GM12878 (cell line): ENCODE results near the gene KCND2. TPM values are rescaled to one million over a fixed set of nuclear protein-coding genes. Genes with fewer than 3 reads are reported as not detected.

Experiments used
- ATAC-seq: fragments of 200-7000 bp; cut with Tn5 transposase; 3 replicates; pipeline ENCODE4 v1.9.1; 2020; ENCODE audit warnings: mild to moderate bottlenecking, moderate library complexity
- BruUV-seq: library from RNA; stranded (reverse); fragments of 400-500 nt; replicated peaks from 2 replicates; lab custom pipeline; 2021; lab: Mats Ljungman, UMichigan
- CTCF ChIA-PET: fragments of 300-600 bp; sonication (Branson Sonifier 250); formaldehyde crosslinking; extraction: SDS; loops from one replicate; lab custom pipeline; 2021; ENCODE audit warnings: inconsistent platforms; lab: Yijun Ruan, JAX
- POLR2A ChIA-PET: fragments of 350-600 bp; formaldehyde crosslinking; extraction: SDS; loops from one replicate; lab custom pipeline; 2021; ENCODE audit warnings: inconsistent platforms; lab: Charles Lee
- RAD21 ChIA-PET: fragments of 300-600 bp; sonication (Branson Sonifier 250); formaldehyde crosslinking; loops from one replicate; lab custom pipeline; 2023; ENCODE audit warnings: antibody characterized with exemption; ENCODE audit not compliant: unreplicated experiment; lab: Charles Lee
- SMC1A ChIA-PET: fragments of 300-600 bp; sonication (Branson Sonifier 250); formaldehyde crosslinking; loops from one replicate; lab custom pipeline; 2023; ENCODE audit not compliant: unreplicated experiment, uncharacterized antibody; lab: Charles Lee
- DNase-seq: peaks from one replicate; pipeline ENCODE4 v3.0.0-alpha.2; 2011; ENCODE audit warnings: low read depth, low spot score
- FAIRE-seq: peaks from 3 replicates; lab custom pipeline; 2011; peaks lifted over from hg19 to GRCh38; lab: Jason Lieb, UNC
- H2AFZ ChIP-seq: 2 replicates; pipeline ENCODE4 v1.6.0; 2011; ENCODE audit warnings: low read depth, low read length, control low read depth; ENCODE audit not compliant: control insufficient read depth
- H3K27ac ChIP-seq: 2 replicates; pipeline ENCODE4 v1.5.1; 2011; ENCODE audit warnings: control low read depth; ENCODE audit not compliant: control insufficient read depth, insufficient read depth
- H3K27me3 ChIP-seq, 2 experiments: replicated peaks in 1 of 2; 2 replicates each; pipeline versions ENCODE4 v1.6.0 to v1.6.1; 2011; ENCODE audit warnings: low read length in 1 of 2; ENCODE audit not compliant: control insufficient read depth in 2 of 2, insufficient read depth in 2 of 2
- H3K36me3 ChIP-seq, 2 experiments: 2 replicates each; pipeline ENCODE4 v1.5.1; 2011; ENCODE audit warnings: low read length in 1 of 2; ENCODE audit not compliant: control insufficient read depth in 2 of 2, insufficient read depth in 2 of 2
- H3K4me1 ChIP-seq: 2 replicates; pipeline ENCODE4 v1.6.1; 2011; ENCODE audit warnings: mild to moderate bottlenecking, low read length, moderate library complexity, mixed read lengths; ENCODE audit not compliant: control insufficient read depth, insufficient read depth
- H3K4me2 ChIP-seq: 2 replicates; pipeline ENCODE4 v1.6.0; 2011; ENCODE audit warnings: control low read depth; ENCODE audit not compliant: control insufficient read depth, insufficient read depth
- H3K4me3 ChIP-seq: fragments of 200-600 bp; sonication (generic); 2 replicates; pipeline ENCODE4 v1.5.1; 2016
- H3K79me2 ChIP-seq: 2 replicates; pipeline ENCODE4 v1.6.0; 2011; ENCODE audit warnings: low read length; ENCODE audit not compliant: control insufficient read depth, insufficient read depth
- H3K9ac ChIP-seq: 2 replicates; pipeline ENCODE4 v1.8.0; 2011; ENCODE audit warnings: low read length, control low read depth, mixed read lengths; ENCODE audit not compliant: control insufficient read depth, insufficient read depth
- H3K9me3 ChIP-seq: replicated peaks from 3 replicates; pipeline ENCODE4 v1.5.1; 2011; ENCODE audit warnings: mild to moderate bottlenecking, low read length; ENCODE audit not compliant: control insufficient read depth, insufficient read depth
- H4K20me1 ChIP-seq: 2 replicates; pipeline ENCODE4 v1.6.0; 2011; ENCODE audit not compliant: control insufficient read depth, insufficient read depth
- CBX3 ChIP-seq: fragments of 200-600 bp; sonication (generic); IDR thresholded peaks from 2 replicates; pipeline ENCODE4 v1.6.1; 2016; ENCODE audit warnings: low read depth, borderline replicate concordance
- CTCF ChIP-seq, 3 experiments: IDR thresholded peaks in 2 of 3; conservative IDR thresholded peaks in 1 of 3; 2 replicates each; pipeline ENCODE4 v1.5.1; 2011; ENCODE audit warnings: low read depth in 3 of 3, low read length in 3 of 3, mild to moderate bottlenecking in 3 of 3, control low read depth in 2 of 3, moderate library complexity in 2 of 3, inconsistent platforms in 1 of 3, mixed read lengths in 1 of 3; ENCODE audit not compliant: control insufficient read depth in 2 of 3, insufficient read depth in 1 of 3; ENCODE audit errors: extremely low read depth in 1 of 3
- FOXK2 ChIP-seq: fragments of 450-650 bp; IDR thresholded peaks from 2 replicates; pipeline ENCODE4 v1.6.1; 2017; ENCODE audit warnings: mild to moderate bottlenecking, moderate library complexity
- MLLT1 ChIP-seq: fragments of 450-650 bp; IDR thresholded peaks from 2 replicates; pipeline ENCODE4 v1.6.1; 2016; ENCODE audit warnings: mild to moderate bottlenecking
- PBX3 ChIP-seq: IDR thresholded peaks from 2 replicates; pipeline ENCODE4 v1.6.1; 2011; ENCODE audit warnings: mild to moderate bottlenecking, low read depth, low read length, moderate library complexity; ENCODE audit not compliant: insufficient replicate concordance
- SREBF2 ChIP-seq: IDR thresholded peaks from 2 replicates; pipeline ENCODE4 v1.6.1; 2012; ENCODE audit warnings: mild to moderate bottlenecking, low read length
- ZBED1 ChIP-seq: IDR thresholded peaks from 2 replicates; pipeline ENCODE4 v1.6.1; 2016; ENCODE audit warnings: borderline replicate concordance
- WGBS: methylation state at CpG from one replicate; pipeline ENCODE4 v1.1.6; 2016; ENCODE audit warnings: low lambda C conversion rate; ENCODE audit not compliant: insufficient replicate concordance, insufficient coverage; ENCODE audit errors: missing lambda C conversion rate; 5-methylcytosine and 5-hydroxymethylcytosine counted together
- in situ Hi-C: fragments of 300-500 bp; cut with MboI; formaldehyde crosslinking; loops from 9 replicates; pipeline ENCODE4 v1.14.3; 2018; ENCODE audit warnings: mixed read lengths
- intact Hi-C: fragments of 100-400 bp; cut with micrococcal nuclease; formaldehyde crosslinking; loops from one replicate; pipeline ENCODE4 v1.14.2; 2022; ENCODE audit not compliant: unreplicated experiment
- polyA plus RNA-seq, 11 experiments: library from polyadenylated mRNA; depleted of rRNA in 4 of 11; unstranded in 6 of 11; stranded (reverse) in 5 of 11; fragments of >200 nt; fragmentation: Nextera tagmentation in 4 of 11; fragmentation: Illumina TruSeq in 1 of 11; extraction: Ambion mirVana in 4 of 11; extraction: Trizol in 1 of 11; gene quantifications; 1 replicate in 1 of 11; 2 replicates in 10 of 11; pipeline versions ENCODE4 v1.2.1 to v1.2.3, GENCODE V29; 2011 to 2016; ENCODE audit warnings: inconsistent platforms in 2 of 11, missing spikeins in 2 of 11, low read depth in 1 of 11
- total RNA-seq, 4 experiments: library from RNA; depleted of rRNA in 3 of 4; stranded (reverse); fragments of >200 nt in 3 of 4; fragmentation: Illumina TruSeq in 1 of 4; extraction: Trizol in 1 of 4; gene quantifications; 2 replicates each; pipeline versions ENCODE4 v1.2.1 to v1.2.3, GENCODE V29; 2013 to 2021
- TF ChIP-seq, protein P1 (sequence below): IDR thresholded peaks from 2 replicates; pipeline ENCODE4 v1.6.1; 2011; ENCODE audit warnings: low read depth, low read length, improper control_type of control experiment, borderline replicate concordance
- TF ChIP-seq, protein P2 (sequence below): IDR thresholded peaks from 2 replicates; pipeline ENCODE4 v1.6.1; 2011; ENCODE audit warnings: low read depth, mild to moderate bottlenecking, low read length, moderate library complexity, borderline replicate concordance; ENCODE audit errors: extremely low read depth

KCND2 gene
- total and polyA plus RNA-seq, 10 of the 15 experiments (the other 5 are each of a cell fraction or from before 2014, with no cell fraction given): 3.6 to 22.3 (median 6.3) TPM

- H3K9ac ChIP-seq: no peak overlapping the region
- POLR2A ChIA-PET: no interaction called here
- no peak overlapping the region for H2AFZ ChIP-seq
- BruUV-seq: no TSS peak
- no peak overlapping the region for H3K4me3 ChIP-seq
- no peaks in the 10 kb centered on the region for H3K27me3 ChIP-seq
- intact Hi-C loops: no loop called here
- no peaks in the 10 kb centered on the region for H3K4me1 ChIP-seq
- no peaks in the 10 kb centered on the region for H3K79me2 ChIP-seq
- H3K36me3 ChIP-seq: no peaks in the 10 kb centered on the region
- RAD21 ChIA-PET: no interaction called here
- TF ChIP-seq CTCF (IDR thresholded peaks at IDR 0.05 in 2 of 3, conservative IDR thresholded peaks at IDR 0.05 in 1 of 3; ENCODE audit: control insufficient read depth in 2 of 3, extremely low read depth in 1 of 3, insufficient read depth in 1 of 3, low read depth in 3 of 3, low read length in 3 of 3) (no peak), FOXK2 (no peak), ZBED1 (no peak), PBX3 (no peak), MLLT1 (no peak), SREBF2 (no peak), CBX3 (no peak)
- TF ChIP-seq, protein P1, sequence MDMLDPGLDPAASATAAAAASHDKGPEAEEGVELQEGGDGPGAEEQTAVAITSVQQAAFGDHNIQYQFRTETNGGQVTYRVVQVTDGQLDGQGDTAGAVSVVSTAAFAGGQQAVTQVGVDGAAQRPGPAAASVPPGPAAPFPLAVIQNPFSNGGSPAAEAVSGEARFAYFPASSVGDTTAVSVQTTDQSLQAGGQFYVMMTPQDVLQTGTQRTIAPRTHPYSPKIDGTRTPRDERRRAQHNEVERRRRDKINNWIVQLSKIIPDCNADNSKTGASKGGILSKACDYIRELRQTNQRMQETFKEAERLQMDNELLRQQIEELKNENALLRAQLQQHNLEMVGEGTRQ: no peak
- TF ChIP-seq, protein P2, sequence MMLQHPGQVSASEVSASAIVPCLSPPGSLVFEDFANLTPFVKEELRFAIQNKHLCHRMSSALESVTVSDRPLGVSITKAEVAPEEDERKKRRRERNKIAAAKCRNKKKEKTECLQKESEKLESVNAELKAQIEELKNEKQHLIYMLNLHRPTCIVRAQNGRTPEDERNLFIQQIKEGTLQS: no peak
- TF ChIP-seq, all 136 proteins: peak for 0
- Histone ChIP-seq H3K4me2 (no peak overlapping the region), H4K20me1 (no peaks in the 10 kb centered on the region), H3K27ac (no peak overlapping the region), H3K9me3 (no peaks in the 10 kb centered on the region; the same call in 2 of the 3 replicates)
- DNase-seq (no peak), ATAC-seq (no peak), FAIRE-seq (no peak)
- SMC1A ChIA-PET: interaction anchor here (0.7 to 1.8 kb wide), 4 partner anchors 8 to 22 kb away, joined by 3 to 8 read pairs (median 4); no protein-coding TSS in a partner anchor
- WGBS: 20% methylated on average over 2 of the region's 2 CpGs
- in situ Hi-C loops: no loop called here
- CTCF ChIA-PET: interaction anchor here (0.9 kb wide), 1 partner anchor 461 kb away, joined by 3 read pairs; no protein-coding TSS in a partner anchor
Observed at GRCh38 chr7:120695848-120696247, 422.9 kb downstream of the KCND2 start.
